ENCODE results near the gene ARHGAP8. TPM values are rescaled to one million over a fixed set of nuclear protein-coding genes. Genes with fewer than 3 reads are reported as not detected.

The ARHGAP8 gene
- total and polyA plus RNA-seq, 2 of the 13 experiments (the other 11 are each of a cell fraction or from before 2014, with no cell fraction given) = 0.07 TPM; not detected in 1

DNA sequence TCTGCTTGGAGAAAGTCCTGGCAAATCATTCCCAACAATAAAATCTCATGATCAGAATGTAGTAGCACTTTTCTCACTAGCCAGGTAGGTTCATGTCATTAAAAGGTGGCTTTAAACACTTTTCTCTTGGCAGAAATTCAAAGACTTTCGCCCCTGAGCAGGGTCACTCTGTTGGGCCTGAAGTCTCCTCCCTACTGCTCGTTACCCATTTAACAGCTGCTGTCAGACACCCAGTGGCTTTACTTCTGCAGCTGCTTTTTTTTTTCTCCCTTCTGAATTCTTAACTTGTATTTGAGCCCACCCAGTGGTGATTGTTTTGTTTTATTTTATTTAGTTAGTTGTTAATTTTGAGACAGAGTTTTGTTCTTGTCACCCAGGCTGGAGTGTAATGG is 25.0 kb downstream of the ARHGAP8 start (continued):
- no peak for TF ChIP-seq ZMAT3 (CRISPR knock-in tag; conservative IDR thresholded peaks at IDR 0.05)

DNA sequence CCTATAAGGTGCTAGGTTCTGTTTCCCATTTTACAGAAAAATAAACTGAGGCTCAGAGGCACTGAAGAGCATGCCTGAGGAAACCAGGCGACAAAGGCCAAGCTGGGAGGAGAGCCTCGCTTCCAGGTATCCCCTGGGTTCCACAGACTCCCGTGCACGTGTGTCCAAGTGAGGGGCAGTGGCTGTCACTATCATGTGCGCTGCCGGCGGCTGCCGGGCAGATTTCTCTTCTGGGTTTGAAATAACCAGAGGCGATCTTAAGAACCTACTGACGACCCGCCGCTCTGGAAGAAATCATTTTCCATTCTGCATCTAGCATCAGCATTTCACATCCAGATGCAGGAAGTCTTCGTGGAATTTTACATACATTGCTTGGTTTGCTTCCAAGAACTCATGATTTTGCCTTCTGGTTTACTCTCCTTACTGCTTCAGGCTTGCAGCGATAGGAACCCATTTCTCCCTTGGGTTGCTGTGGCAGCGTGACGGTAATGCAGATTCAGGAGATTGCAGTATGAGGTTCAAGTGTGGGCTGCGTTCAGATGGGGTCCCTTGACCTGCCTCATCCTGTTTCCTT is 28.6 kb downstream of the ARHGAP8 start:
- no peak overlapping the region for H3K4me3 ChIP-seq (replicated peaks in 1 of 3; ENCODE audit: insufficient read depth in 1 of 3, low read depth in 2 of 3, low read length in 3 of 3)
- POLR2A ChIA-PET = no interaction called here
- no peak overlapping the region for H3K9ac ChIP-seq (ENCODE audit: insufficient read depth, low read depth, low read length)
- H4K20me1 ChIP-seq (ENCODE audit: insufficient read depth, low read length) = no peaks in the 10 kb centered on the region
- in situ Hi-C loops (cut with HindIII; ENCODE audit: extremely low pct_ligation_motif_present, low pct_unique_long_range_greater_than_20kb) (no loop called here), intact Hi-C loops (cut with micrococcal nuclease; ENCODE audit: unreplicated experiment) (no loop called here)
- H3K27ac ChIP-seq (ENCODE audit: extremely low read length, insufficient read depth, low read length) = no peak overlapping the region
- DNase-seq (ENCODE audit: low spot score) (no peak), ATAC-seq (no peak), FAIRE-seq (no peak)
- no peak overlapping the region for H3K4me2 ChIP-seq (ENCODE audit: low read depth, low read length)
- no peaks in the 10 kb centered on the region for H3K36me3 ChIP-seq (replicated peaks in 1 of 2; ENCODE audit: control insufficient read depth in 1 of 2, insufficient read depth in 2 of 2, low read length in 2 of 2)
- CTCF ChIA-PET (ENCODE audit: low intra/inter-chr PET ratio, low total read pairs) = no interaction called here
- no peaks in the 10 kb centered on the region for H3K4me1 ChIP-seq (ENCODE audit: insufficient read depth, low read length)
- no TSS peak for BruUV-seq (replicated peaks)
- no peaks in the 10 kb centered on the region for H3K79me2 ChIP-seq (ENCODE audit: insufficient read depth, low read length)
- no peak overlapping the region for H2AFZ ChIP-seq (ENCODE audit: low read length)
- WGBS (ENCODE audit: low lambda C conversion rate) = 52% methylated on average over 16 of the region's 17 CpGs
- peaks cover 2 to 5% of the 10 kb centered on the region in 2 experiments; a peak in 2 of 5 replicates for H3K27me3 ChIP-seq (ENCODE audit: control insufficient read depth in 1 of 2, insufficient read depth in 2 of 2, low read length in 2 of 2)
- H3K9me3 ChIP-seq (ENCODE audit: low read length) = no peaks in the 10 kb centered on the region
- TF ChIP-seq, protein P1, sequence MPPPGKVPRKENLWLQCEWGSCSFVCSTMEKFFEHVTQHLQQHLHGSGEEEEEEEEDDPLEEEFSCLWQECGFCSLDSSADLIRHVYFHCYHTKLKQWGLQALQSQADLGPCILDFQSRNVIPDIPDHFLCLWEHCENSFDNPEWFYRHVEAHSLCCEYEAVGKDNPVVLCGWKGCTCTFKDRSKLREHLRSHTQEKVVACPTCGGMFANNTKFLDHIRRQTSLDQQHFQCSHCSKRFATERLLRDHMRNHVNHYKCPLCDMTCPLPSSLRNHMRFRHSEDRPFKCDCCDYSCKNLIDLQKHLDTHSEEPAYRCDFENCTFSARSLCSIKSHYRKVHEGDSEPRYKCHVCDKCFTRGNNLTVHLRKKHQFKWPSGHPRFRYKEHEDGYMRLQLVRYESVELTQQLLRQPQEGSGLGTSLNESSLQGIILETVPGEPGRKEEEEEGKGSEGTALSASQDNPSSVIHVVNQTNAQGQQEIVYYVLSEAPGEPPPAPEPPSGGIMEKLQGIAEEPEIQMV (CRISPR knock-in tag; IDR thresholded peaks at IDR 0.05; ENCODE audit: low read depth) = no peak
- no peak for TF ChIP-seq HMGA1 (CRISPR knock-in tag; conservative IDR thresholded peaks at IDR 0.05)
- TF ChIP-seq, protein P2, sequence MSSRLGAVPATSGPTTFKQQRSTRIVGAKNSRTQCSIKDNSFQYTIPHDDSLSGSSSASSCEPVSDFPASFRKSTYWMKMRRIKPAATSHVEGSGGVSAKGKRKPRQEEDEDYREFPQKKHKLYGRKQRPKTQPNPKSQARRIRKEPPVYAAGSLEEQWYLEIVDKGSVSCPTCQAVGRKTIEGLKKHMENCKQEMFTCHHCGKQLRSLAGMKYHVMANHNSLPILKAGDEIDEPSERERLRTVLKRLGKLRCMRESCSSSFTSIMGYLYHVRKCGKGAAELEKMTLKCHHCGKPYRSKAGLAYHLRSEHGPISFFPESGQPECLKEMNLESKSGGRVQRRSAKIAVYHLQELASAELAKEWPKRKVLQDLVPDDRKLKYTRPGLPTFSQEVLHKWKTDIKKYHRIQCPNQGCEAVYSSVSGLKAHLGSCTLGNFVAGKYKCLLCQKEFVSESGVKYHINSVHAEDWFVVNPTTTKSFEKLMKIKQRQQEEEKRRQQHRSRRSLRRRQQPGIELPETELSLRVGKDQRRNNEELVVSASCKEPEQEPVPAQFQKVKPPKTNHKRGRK (CRISPR knock-in tag; IDR thresholded peaks at IDR 0.05) = no peak
- TF ChIP-seq, protein P3, sequence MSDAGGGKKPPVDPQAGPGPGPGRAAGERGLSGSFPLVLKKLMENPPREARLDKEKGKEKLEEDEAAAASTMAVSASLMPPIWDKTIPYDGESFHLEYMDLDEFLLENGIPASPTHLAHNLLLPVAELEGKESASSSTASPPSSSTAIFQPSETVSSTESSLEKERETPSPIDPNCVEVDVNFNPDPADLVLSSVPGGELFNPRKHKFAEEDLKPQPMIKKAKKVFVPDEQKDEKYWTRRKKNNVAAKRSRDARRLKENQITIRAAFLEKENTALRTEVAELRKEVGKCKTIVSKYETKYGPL (CRISPR knock-in tag; IDR thresholded peaks at IDR 0.05) = no peak
- TF ChIP-seq, protein P4, sequence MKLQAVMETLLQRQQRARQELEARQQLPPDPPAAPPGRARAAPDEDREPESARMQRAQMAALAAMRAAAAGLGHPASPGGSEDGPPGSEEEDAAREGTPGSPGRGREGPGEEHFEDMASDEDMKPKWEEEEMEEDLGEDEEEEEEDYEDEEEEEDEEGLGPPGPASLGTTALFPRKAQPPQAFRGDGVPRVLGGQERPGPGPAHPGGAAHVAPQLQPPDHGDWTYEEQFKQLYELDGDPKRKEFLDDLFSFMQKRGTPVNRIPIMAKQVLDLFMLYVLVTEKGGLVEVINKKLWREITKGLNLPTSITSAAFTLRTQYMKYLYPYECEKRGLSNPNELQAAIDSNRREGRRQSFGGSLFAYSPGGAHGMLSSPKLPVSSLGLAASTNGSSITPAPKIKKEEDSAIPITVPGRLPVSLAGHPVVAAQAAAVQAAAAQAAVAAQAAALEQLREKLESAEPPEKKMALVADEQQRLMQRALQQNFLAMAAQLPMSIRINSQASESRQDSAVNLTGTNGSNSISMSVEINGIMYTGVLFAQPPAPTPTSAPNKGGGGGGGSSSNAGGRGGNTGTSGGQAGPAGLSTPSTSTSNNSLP (IDR thresholded peaks at IDR 0.05; ENCODE audit: low read depth, low read length) = no peak
- TF ChIP-seq STAG1 (CRISPR knock-in tag; IDR thresholded peaks at IDR 0.05) = no peak
- TF ChIP-seq, protein P5, sequence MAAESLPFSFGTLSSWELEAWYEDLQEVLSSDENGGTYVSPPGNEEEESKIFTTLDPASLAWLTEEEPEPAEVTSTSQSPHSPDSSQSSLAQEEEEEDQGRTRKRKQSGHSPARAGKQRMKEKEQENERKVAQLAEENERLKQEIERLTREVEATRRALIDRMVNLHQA (CRISPR knock-in tag; IDR thresholded peaks at IDR 0.05) = no peak
- TF ChIP-seq ZNF839 (CRISPR knock-in tag; IDR thresholded peaks at IDR 0.05; ENCODE audit: borderline replicate concordance) = no peak
- TF ChIP-seq ZNF224 (CRISPR knock-in tag; IDR thresholded peaks at IDR 0.05) = no peak
